HG02763 (cell line): Measurements from ENCODE around the gene OGG1.

Experiments
- ATAC-seq: cut with Tn5 transposase; IDR thresholded peaks from one replicate; pipeline ENCODE4 v1.9.1; 2021; ENCODE audit warnings: mild to moderate bottlenecking, moderate library complexity; ENCODE audit not compliant: unreplicated experiment

OGG1 gene

GRCh38 chr3:9781978-9782603 lies 32.3 kb downstream of the OGG1 start:
- ATAC-seq: no peak

GRCh38 chr3:9782770-9783169 lies 33.0 kb downstream of the OGG1 start:
- no peak for ATAC-seq

GRCh38 chr3:9783954-9784353 lies 34.2 kb downstream of the OGG1 start:
- ATAC-seq: no peak

GRCh38 chr3:9784965-9785364 lies 35.2 kb downstream of the OGG1 start:
- ATAC-seq: no peak

- no peak for ATAC-seq
Observed at GRCh38 chr3:9785602-9786001, 35.9 kb downstream of the OGG1 start.

- ATAC-seq: no peak
Observed at GRCh38 chr3:9786209-9786739, 36.5 kb downstream of the OGG1 start.

- no peak for ATAC-seq
Observed at GRCh38 chr3:9786825-9787669, 37.3 kb downstream of the OGG1 start.

- no peak for ATAC-seq
Observed at GRCh38 chr3:9787714-9788113, 38.0 kb downstream of the OGG1 start.

GRCh38 chr3:9791127-9791526 lies 41.4 kb downstream of the OGG1 start:
- ATAC-seq: no peak

- no peak for ATAC-seq
Observed at GRCh38 chr3:9791790-9792404, 42.1 kb downstream of the OGG1 start.

GRCh38 chr3:9792405-9793160 lies 42.8 kb downstream of the OGG1 start, which contains the start of the genes ARPC4 and TADA3:
Gene ARPC4 (plus strand): TSS chr3:9793082. CDS start chr3:9793122, 40 bp downstream.
Gene TADA3 (minus strand): TSS chr3:9792473. CDS start chr3:9791466, 1,007 bp downstream.
- ATAC-seq: peak; percentile 82

- ATAC-seq: no peak
Observed at GRCh38 chr3:9793161-9793781, 43.5 kb downstream of the OGG1 start.

- no peak for ATAC-seq
Observed at GRCh38 chr3:9794400-9794799, 44.6 kb downstream of the OGG1 start.

- no peak for ATAC-seq
Observed at GRCh38 chr3:9795207-9795606, 45.5 kb downstream of the OGG1 start.

GRCh38 chr3:9797196-9797945 lies 47.6 kb downstream of the OGG1 start:
- ATAC-seq: no peak

- ATAC-seq: no peak
Observed at GRCh38 chr3:9800529-9800928, 50.8 kb downstream of the OGG1 start.

- ATAC-seq: no peak
Observed at GRCh38 chr3:9803494-9803893, 53.7 kb downstream of the OGG1 start.

GRCh38 chr3:9804996-9805395 lies 55.2 kb downstream of the OGG1 start:
- ATAC-seq: no peak

GRCh38 chr3:9806137-9806536 lies 56.4 kb downstream of the OGG1 start:
- no peak for ATAC-seq
